Uterus (tissue), 4 donors: ENCODE data around the gene KIDINS220. TPM values are rescaled to one million over a fixed set of nuclear protein-coding genes. Genes with fewer than 3 reads are reported as not detected.

ENCODE experiments used
- DNase-seq, 2 donors: peaks; one replicate each; pipeline ENCODE4 v3.0.0-alpha.2; 2019 to 2020
- H3K27ac ChIP-seq, 2 donors: fragments of 200-600 bp; sonication (generic); 1 replicate in 1 of 2; 2 replicates in 1 of 2; pipeline ENCODE4 v1.5.1; 2016 to 2018
- H3K27me3 ChIP-seq, 2 donors: fragments of 200-600 bp; sonication (generic); one replicate each; pipeline ENCODE4 v1.5.1; 2018 to 2019; ENCODE audit warnings: control low read depth in 1 of 2
- H3K36me3 ChIP-seq, 2 donors: fragments of 200-600 bp; sonication (generic); one replicate each; pipeline ENCODE4 v1.5.1; 2019; ENCODE audit warnings: control low read depth in 1 of 2
- H3K4me1 ChIP-seq, 2 donors: fragments of 200-600 bp; sonication (generic); one replicate each; pipeline ENCODE4 v1.5.1; 2018 to 2019; ENCODE audit warnings: control low read depth in 1 of 2
- H3K4me3 ChIP-seq, 2 donors: fragments of 200-600 bp; sonication (generic); 1 replicate in 1 of 2; 2 replicates in 1 of 2; pipeline ENCODE4 v1.5.1; 2018 to 2019; ENCODE audit warnings: mild to moderate bottlenecking in 1 of 2
- H3K9me3 ChIP-seq, 2 donors: fragments of 200-600 bp; sonication (generic); one replicate each; pipeline ENCODE4 v1.5.1; 2019; ENCODE audit warnings: control low read depth in 1 of 2
- CTCF ChIP-seq, 4 experiments: fragments of 200-600 bp in 2 of 4; fragments of 450-650 bp in 2 of 4; sonication (generic) in 2 of 4; IDR thresholded peaks; one replicate each; pipeline ENCODE4 v1.5.1; 2016 to 2019; ENCODE audit warnings: antibody characterized with exemption in 4 of 4, mild to moderate bottlenecking in 2 of 4, moderate library complexity in 1 of 4
- POLR2A ChIP-seq, 2 donors: fragments of 450-650 bp; IDR thresholded peaks; one replicate each; pipeline ENCODE4 v1.6.1; 2016; ENCODE audit warnings: antibody characterized with exemption in 2 of 2, mild to moderate bottlenecking in 1 of 2, moderate library complexity in 1 of 2
- intact Hi-C: fragments of 100-400 bp; cut with DNase I; formaldehyde crosslinking; loops from one replicate; pipeline ENCODE4 v1.15.1; 2023; ENCODE audit warnings: low total_unique reads
- total RNA-seq, 4 donors: library from RNA; depleted of rRNA in 3 of 4; stranded (reverse); fragments of >200 nt in 3 of 4; gene quantifications; one replicate each; pipeline versions ENCODE4 v1.1.0 to v1.2.4, GENCODE V29; 2014 to 2023
- donor health status: DM: yes; HTN: yes; CAD: no.

KIDINS220 gene
- total RNA-seq, 4 donors from 2014 or later = 48.8 to 185 (median 72.8) TPM

- no peaks in the 10 kb centered on the region for H3K4me1 ChIP-seq
- TF ChIP-seq CTCF (IDR thresholded peaks at IDR 0.05) = no peak
- no peak for DNase-seq
- H3K36me3 ChIP-seq = no peaks in the 10 kb centered on the region
- intact Hi-C loops = no loop called here
- no peak overlapping the region for H3K4me3 ChIP-seq
- H3K27me3 ChIP-seq = no peaks in the 10 kb centered on the region
- no peak overlapping the region for H3K27ac ChIP-seq
- no peaks in the 10 kb centered on the region for H3K9me3 ChIP-seq
Measured at GRCh38 chr2:8882094-8882493, 44.7 kb upstream of the KIDINS220 start.

- Histone ChIP-seq H3K4me1 (no peaks in the 10 kb centered on the region), H3K9me3 (no peaks in the 10 kb centered on the region), H3K27me3 (no peaks in the 10 kb centered on the region), H3K36me3 (no peaks in the 10 kb centered on the region), H3K27ac (no peak overlapping the region), H3K4me3 (no peak overlapping the region)
- intact Hi-C loops = no loop called here
- DNase-seq = no peak
- TF ChIP-seq CTCF (IDR thresholded peaks at IDR 0.05) (no peak), POLR2A (IDR thresholded peaks at IDR 0.05) (no peak)
Measured at GRCh38 chr2:8877894-8878293, 40.5 kb upstream of the KIDINS220 start.

- Histone ChIP-seq H3K36me3 (no peaks in the 10 kb centered on the region), H3K27ac (no peak overlapping the region), H3K4me1 (no peaks in the 10 kb centered on the region), H3K4me3 (no peak overlapping the region), H3K9me3 (no peaks in the 10 kb centered on the region), H3K27me3 (no peaks in the 10 kb centered on the region)
- intact Hi-C loops = no loop called here
- no peak for DNase-seq
- TF ChIP-seq POLR2A (IDR thresholded peaks at IDR 0.05) = no peak
- TF ChIP-seq CTCF (IDR thresholded peaks at IDR 0.05) = no peak
Measured at GRCh38 chr2:8877332-8877731, 39.9 kb upstream of the KIDINS220 start.

- TF ChIP-seq CTCF (IDR thresholded peaks at IDR 0.05) = no peak
- no peak for TF ChIP-seq POLR2A (IDR thresholded peaks at IDR 0.05)
- no peaks in the 10 kb centered on the region for H3K9me3 ChIP-seq
- no peaks in the 10 kb centered on the region for H3K27me3 ChIP-seq
- H3K4me1 ChIP-seq = no peaks in the 10 kb centered on the region
- intact Hi-C loops = no loop called here
- no peak overlapping the region for H3K4me3 ChIP-seq
- H3K36me3 ChIP-seq = no peaks in the 10 kb centered on the region
- DNase-seq = no peak
- no peak overlapping the region for H3K27ac ChIP-seq
Measured at GRCh38 chr2:8876628-8877027, 39.2 kb upstream of the KIDINS220 start.

- no peak overlapping the region for H3K4me3 ChIP-seq
- intact Hi-C loops = no loop called here
- no peaks in the 10 kb centered on the region for H3K36me3 ChIP-seq
- H3K27me3 ChIP-seq = no peaks in the 10 kb centered on the region
- H3K9me3 ChIP-seq = no peaks in the 10 kb centered on the region
- TF ChIP-seq CTCF (IDR thresholded peaks at IDR 0.05) (peak in 3 of 4 experiments; percentile 31 to 45 (median 31)), POLR2A (IDR thresholded peaks at IDR 0.05) (no peak)
- no peak for DNase-seq
- H3K27ac ChIP-seq = no peak overlapping the region
- H3K4me1 ChIP-seq = no peaks in the 10 kb centered on the region
Measured at GRCh38 chr2:8872821-8873432, 35.5 kb upstream of the KIDINS220 start.
